Measurements from ENCODE around the gene SPDYE4. TPM values are rescaled to one million over a fixed set of nuclear protein-coding genes. Genes with fewer than 3 reads are reported as not detected.

The SPDYE4 gene
- total and polyA plus RNA-seq, 2 donors (not counting 1 experiment from before 2014, with no cell fraction given): not detected

DNA sequence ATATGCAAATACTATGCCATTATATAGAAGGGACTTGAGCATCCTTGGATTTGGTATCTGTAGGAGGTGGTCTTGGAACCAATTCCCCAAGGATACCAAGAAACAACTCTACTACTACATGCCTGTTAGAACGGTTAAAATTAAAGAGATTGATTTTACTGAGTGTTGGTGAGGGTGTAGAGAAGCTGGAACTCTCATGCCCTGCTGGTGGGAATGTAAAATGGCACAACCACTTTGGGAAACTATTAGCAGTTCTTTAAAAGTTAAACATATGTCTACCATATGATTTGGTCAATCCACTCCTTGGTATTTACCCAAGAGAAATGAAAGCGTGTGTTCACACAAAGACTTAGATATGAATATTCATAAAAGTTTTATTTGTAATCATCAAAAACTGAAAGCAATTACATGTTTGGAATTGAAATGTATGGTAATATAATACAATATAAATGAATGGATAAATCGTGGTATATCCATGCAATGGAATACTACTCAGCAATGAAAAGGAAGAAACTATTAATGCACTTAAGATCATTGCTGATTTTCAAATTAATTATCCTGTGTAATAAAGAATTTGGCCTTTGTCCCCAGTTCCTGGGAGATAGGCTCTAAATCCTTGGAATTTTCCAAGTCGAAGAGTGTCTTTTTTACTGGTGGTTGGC, 33.0 kb upstream of the SPDYE4 start:
- peaks cover 0 to 7% (median 1%) of the 10 kb centered on the region in 3 donors for H3K9me3 ChIP-seq (ENCODE audit: control extremely low read depth in 1 of 3, control insufficient read depth in 2 of 3, insufficient read depth in 1 of 3, low read length in 2 of 3)
- no CpG with 5 or more reads among the region's 4 CpGs for WGBS (ENCODE audit: insufficient coverage)
- Mint-ChIP-seq H3K4me1 (peaks cover 10% of the 10 kb centered on the region), H3K27ac (no peak overlapping the region), H3K9me3 (ENCODE audit: insufficient read depth) (peaks cover 1% of the 10 kb centered on the region), H3K4me3 (no peak overlapping the region), H3K27me3 (peaks cover 6% of the 10 kb centered on the region)
- H3K4me3 ChIP-seq (ENCODE audit: control extremely low read depth in 1 of 5, extremely low read depth in 1 of 5, insufficient read depth in 1 of 5, low read depth in 2 of 5, low read length in 4 of 5): no peak overlapping the region
- H3K4me1 ChIP-seq (ENCODE audit: control insufficient read depth in 2 of 2, insufficient read depth in 2 of 2, low read length in 2 of 2): peaks cover 0 to 5% of the 10 kb centered on the region in 2 donors
- no peak overlapping the region for H3K9ac ChIP-seq (ENCODE audit: low read length)
- ATAC-seq (ENCODE audit: low read depth): no peak
- DNase-seq: no peak
- no peak for TF ChIP-seq EZH2 (IDR thresholded peaks at IDR 0.05; ENCODE audit: borderline replicate concordance, insufficient read depth, low read depth, low read length, poor library complexity, severe bottlenecking)
- no peak overlapping the region for H3K4me2 ChIP-seq (replicated peaks; ENCODE audit: low read depth, low read length, poor library complexity, severe bottlenecking)
- no peaks in the 10 kb centered on the region for H3K36me3 ChIP-seq (replicated peaks in 1 of 2; ENCODE audit: control extremely low read depth in 1 of 2, control insufficient read depth in 1 of 2, extremely low read depth in 1 of 2, insufficient read depth in 2 of 2, low read length in 1 of 2)
- H3K79me2 ChIP-seq (ENCODE audit: control insufficient read depth, insufficient read depth, low read length): no peaks in the 10 kb centered on the region
- ChIA-PET CTCF (no interaction called here), POLR2A (no interaction called here)
- no peak overlapping the region for H2AFZ ChIP-seq (ENCODE audit: insufficient read depth, low read depth, low read length, poor library complexity, severe bottlenecking)
- intact Hi-C loops (cut with micrococcal nuclease): no loop called here
- peaks cover 0 to 6% (median 0%) of the 10 kb centered on the region in 4 experiments for H3K27me3 ChIP-seq (replicated peaks in 1 of 4; ENCODE audit: control extremely low read depth in 1 of 4, control insufficient read depth in 3 of 4, insufficient read depth in 4 of 4, low read length in 3 of 4)
- H4K20me1 ChIP-seq (ENCODE audit: control insufficient read depth, insufficient read depth, low read length, poor library complexity, severe bottlenecking): no peaks in the 10 kb centered on the region
- H3K27ac ChIP-seq (ENCODE audit: low read length in 2 of 2): no peak overlapping the region

DNA sequence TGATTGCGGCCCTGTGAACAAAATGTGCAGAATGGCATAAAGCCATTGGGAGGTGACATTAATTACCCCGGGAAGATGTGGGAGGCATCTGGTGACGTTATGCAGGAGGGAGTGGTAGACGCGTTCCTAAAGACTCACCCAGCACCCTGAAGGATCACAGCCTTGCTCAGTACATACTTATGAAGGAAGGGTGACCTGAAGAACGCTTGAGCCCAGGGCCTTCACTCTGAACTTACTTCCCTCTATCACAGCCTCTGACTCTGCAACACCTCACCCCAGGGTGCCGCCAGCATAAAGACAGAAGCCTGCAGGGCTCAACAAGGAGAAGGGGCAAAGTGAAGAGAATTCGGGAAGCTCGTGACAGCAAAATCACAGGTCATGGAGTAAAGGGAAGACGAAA, 31.4 kb upstream of the SPDYE4 start:
- Histone ChIP-seq H3K9ac (ENCODE audit: low read length) (no peak overlapping the region), H3K4me3 (ENCODE audit: control extremely low read depth in 1 of 5, extremely low read depth in 1 of 5, insufficient read depth in 1 of 5, low read depth in 2 of 5, low read length in 4 of 5) (no peak overlapping the region), H3K4me2 (replicated peaks; ENCODE audit: low read depth, low read length, poor library complexity, severe bottlenecking) (no peak overlapping the region), H4K20me1 (ENCODE audit: control insufficient read depth, insufficient read depth, low read length, poor library complexity, severe bottlenecking) (no peaks in the 10 kb centered on the region), H3K27ac (ENCODE audit: low read length in 2 of 2) (no peak overlapping the region), H3K9me3 (ENCODE audit: control extremely low read depth in 1 of 3, control insufficient read depth in 2 of 3, insufficient read depth in 1 of 3, low read length in 2 of 3) (peaks cover 0 to 7% (median 1%) of the 10 kb centered on the region in 3 donors), H3K27me3 (replicated peaks in 1 of 4; ENCODE audit: control extremely low read depth in 1 of 4, control insufficient read depth in 3 of 4, insufficient read depth in 4 of 4, low read length in 3 of 4) (peaks cover 0 to 6% (median 0%) of the 10 kb centered on the region in 4 experiments), H3K4me1 (ENCODE audit: control insufficient read depth in 2 of 2, insufficient read depth in 2 of 2, low read length in 2 of 2) (peaks cover 6 to 8% of the 10 kb centered on the region in 2 donors), H2AFZ (ENCODE audit: insufficient read depth, low read depth, low read length, poor library complexity, severe bottlenecking) (no peak overlapping the region), H3K79me2 (ENCODE audit: control insufficient read depth, insufficient read depth, low read length) (no peaks in the 10 kb centered on the region), H3K36me3 (replicated peaks in 1 of 2; ENCODE audit: control extremely low read depth in 1 of 2, control insufficient read depth in 1 of 2, extremely low read depth in 1 of 2, insufficient read depth in 2 of 2, low read length in 1 of 2) (no peaks in the 10 kb centered on the region)
- ChIA-PET POLR2A (no interaction called here), CTCF (interaction anchor here (1.3 kb wide), 1 partner anchor 380 kb away, joined by 6 read pairs; no protein-coding TSS in a partner anchor)
- Mint-ChIP-seq H3K27me3 (peaks cover 6% of the 10 kb centered on the region), H3K4me3 (no peak overlapping the region), H3K4me1 (peaks cover 10% of the 10 kb centered on the region), H3K27ac (no peak overlapping the region), H3K9me3 (ENCODE audit: insufficient read depth) (peaks cover 1% of the 10 kb centered on the region)
- intact Hi-C loops (cut with micrococcal nuclease): no loop called here
- TF ChIP-seq EZH2 (IDR thresholded peaks at IDR 0.05; ENCODE audit: borderline replicate concordance, insufficient read depth, low read depth, low read length, poor library complexity, severe bottlenecking): no peak
- TF ChIP-seq, protein P1, sequence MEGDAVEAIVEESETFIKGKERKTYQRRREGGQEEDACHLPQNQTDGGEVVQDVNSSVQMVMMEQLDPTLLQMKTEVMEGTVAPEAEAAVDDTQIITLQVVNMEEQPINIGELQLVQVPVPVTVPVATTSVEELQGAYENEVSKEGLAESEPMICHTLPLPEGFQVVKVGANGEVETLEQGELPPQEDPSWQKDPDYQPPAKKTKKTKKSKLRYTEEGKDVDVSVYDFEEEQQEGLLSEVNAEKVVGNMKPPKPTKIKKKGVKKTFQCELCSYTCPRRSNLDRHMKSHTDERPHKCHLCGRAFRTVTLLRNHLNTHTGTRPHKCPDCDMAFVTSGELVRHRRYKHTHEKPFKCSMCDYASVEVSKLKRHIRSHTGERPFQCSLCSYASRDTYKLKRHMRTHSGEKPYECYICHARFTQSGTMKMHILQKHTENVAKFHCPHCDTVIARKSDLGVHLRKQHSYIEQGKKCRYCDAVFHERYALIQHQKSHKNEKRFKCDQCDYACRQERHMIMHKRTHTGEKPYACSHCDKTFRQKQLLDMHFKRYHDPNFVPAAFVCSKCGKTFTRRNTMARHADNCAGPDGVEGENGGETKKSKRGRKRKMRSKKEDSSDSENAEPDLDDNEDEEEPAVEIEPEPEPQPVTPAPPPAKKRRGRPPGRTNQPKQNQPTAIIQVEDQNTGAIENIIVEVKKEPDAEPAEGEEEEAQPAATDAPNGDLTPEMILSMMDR (IDR thresholded peaks at IDR 0.05): no peak
- WGBS (ENCODE audit: insufficient coverage): 77% methylated on average over 6 of the region's 10 CpGs
- ATAC-seq (ENCODE audit: low read depth) (no peak), DNase-seq (no peak)
